GM21723 (cell line): ENCODE results near the gene C17orf113.
"Not testable (repeated sequence)": the region's sequence is repeated elsewhere in the genome, so short reads cannot be mapped to it uniquely, and the experiment has no call there.

Source experiments
- ATAC-seq: cut with Tn5 transposase; IDR thresholded peaks from one replicate; pipeline ENCODE4 v1.9.1; 2021; ENCODE audit warnings: mild to moderate bottlenecking, moderate library complexity; ENCODE audit not compliant: unreplicated experiment

The C17orf113 gene

DNA sequence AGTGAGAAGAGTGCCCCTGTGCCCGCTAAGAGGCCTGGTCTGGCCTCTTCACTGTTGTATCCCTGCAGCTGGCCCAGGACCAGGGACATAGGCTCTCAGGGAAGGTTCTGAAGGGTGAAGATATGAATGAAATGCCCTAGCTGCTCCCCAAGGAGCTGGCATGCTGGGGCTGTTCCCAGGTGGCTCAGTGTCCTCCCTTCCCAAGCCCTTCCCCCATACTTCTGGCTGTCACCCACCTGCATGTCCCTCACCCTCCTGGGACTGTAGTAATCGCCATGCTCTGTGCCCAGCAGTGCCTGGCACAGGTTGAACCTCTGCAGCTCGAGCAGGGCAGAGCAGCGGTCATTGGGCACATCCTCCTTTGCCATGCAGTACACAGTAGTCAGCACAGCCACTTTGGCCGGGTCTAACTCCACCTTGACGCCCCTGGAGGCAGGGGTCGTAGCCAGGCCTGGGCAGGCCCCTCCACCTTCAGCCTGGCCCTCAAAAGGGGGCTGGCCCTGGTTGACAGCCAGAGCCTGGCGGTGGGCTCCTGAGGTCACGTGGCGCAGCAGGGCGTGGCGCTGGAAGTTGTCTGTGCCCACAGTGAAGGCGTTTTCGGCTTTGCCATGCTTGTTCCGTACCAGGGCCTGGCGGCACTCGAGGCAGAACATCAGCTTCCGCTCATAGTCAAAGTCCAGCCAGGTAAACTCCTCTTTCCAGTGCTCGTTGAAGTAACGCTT, 7.6 kb downstream of the C17orf113 start:
- ATAC-seq = no peak

GRCh38 chr17:42041619-42042018, 8.8 kb downstream of the C17orf113 start:
- no peak for ATAC-seq

- ATAC-seq = no peak
These were observed 9.6 kb downstream of the C17orf113 start for GRCh38 chr17:42040818-42041217.

GRCh38 chr17:42039794-42040763, 10.3 kb downstream of the C17orf113 start:
- ATAC-seq = no peak

- no peak for ATAC-seq
These were observed 12.0 kb downstream of the C17orf113 start for GRCh38 chr17:42038221-42038973.

- no peak for ATAC-seq
These were observed 16.3 kb downstream of the C17orf113 start for GRCh38 chr17:42034059-42034458.

DNA sequence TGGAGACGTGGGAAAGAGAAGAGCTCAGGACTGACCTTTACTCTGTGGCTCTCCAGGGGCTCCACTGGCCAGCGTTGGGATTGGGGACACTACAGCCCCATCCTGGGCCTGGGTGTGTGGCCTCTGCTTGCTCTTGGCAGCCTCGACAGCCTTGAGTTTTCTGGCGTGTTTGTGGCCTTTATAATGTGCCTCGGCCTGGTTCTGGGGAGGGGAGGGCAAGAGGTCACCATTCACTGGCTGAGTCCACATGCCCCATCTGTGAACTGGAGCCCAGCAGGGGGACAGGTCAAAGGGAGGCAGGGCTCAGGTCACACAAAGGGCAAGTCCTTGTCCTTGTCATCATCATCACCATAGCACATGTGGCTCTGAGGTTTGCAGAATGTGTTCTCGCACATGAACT, 18.8 kb downstream of the C17orf113 start:
- no peak for ATAC-seq

DNA sequence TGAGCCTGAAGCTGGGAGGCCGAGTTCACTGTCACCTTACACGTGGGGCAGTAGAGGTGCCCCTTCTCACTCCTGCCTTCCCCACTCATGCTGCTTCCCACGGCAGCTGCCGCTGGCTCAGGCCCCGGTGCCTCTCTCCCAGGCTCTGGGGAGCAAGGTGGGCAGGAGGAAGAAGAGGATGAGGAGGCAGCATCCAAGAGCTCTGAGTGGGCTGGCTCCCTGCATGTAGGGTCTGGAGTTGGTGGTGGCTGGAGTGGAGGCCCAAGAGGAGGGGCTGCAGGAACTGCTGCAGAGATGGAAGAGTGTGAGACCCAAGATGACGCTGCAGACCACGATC, 21.6 kb downstream of the C17orf113 start:
- no peak for ATAC-seq

- ATAC-seq = no peak
These were observed 22.2 kb downstream of the C17orf113 start for GRCh38 chr17:42027961-42028790.

DNA sequence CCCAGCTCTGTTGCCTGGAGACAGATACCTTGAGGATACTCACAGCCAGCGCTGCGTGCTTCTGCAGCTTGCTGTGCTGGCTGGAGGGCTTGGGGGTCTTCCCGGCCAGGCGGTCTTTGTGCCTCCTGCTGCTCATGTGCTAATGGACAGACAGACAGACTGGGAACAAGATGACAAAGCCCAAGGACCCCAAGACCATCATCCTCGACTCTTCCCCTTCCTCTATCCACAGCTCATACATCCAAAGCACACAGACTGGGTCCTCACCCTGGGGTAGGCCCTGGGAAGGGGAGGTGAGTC, 22.9 kb downstream of the C17orf113 start:
- ATAC-seq = no peak

GRCh38 chr17:42026857-42027589, 23.4 kb downstream of the C17orf113 start:
- ATAC-seq = no peak

GRCh38 chr17:42025936-42026335, 24.5 kb downstream of the C17orf113 start:
- no peak for ATAC-seq

DNA sequence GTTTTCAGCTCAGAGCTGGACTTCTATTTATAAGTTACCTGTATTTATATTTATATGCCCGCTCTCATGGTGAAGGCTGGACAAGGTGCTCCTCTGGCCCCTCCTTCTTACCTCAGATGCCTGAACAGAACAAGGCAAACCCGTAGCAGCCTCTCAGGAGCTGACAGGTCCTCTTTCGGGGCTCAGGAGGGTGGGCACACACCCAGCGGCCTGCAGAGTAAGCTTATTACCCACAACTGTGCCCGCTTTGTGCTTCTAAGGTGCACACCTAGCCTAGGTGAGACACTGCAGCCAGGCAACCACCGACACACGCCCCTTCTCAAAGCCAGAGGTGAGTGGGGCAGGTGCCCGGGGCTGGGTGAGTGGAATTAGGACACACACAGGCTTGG, 25.2 kb downstream of the C17orf113 start:
- ATAC-seq = peak; percentile 10

DNA sequence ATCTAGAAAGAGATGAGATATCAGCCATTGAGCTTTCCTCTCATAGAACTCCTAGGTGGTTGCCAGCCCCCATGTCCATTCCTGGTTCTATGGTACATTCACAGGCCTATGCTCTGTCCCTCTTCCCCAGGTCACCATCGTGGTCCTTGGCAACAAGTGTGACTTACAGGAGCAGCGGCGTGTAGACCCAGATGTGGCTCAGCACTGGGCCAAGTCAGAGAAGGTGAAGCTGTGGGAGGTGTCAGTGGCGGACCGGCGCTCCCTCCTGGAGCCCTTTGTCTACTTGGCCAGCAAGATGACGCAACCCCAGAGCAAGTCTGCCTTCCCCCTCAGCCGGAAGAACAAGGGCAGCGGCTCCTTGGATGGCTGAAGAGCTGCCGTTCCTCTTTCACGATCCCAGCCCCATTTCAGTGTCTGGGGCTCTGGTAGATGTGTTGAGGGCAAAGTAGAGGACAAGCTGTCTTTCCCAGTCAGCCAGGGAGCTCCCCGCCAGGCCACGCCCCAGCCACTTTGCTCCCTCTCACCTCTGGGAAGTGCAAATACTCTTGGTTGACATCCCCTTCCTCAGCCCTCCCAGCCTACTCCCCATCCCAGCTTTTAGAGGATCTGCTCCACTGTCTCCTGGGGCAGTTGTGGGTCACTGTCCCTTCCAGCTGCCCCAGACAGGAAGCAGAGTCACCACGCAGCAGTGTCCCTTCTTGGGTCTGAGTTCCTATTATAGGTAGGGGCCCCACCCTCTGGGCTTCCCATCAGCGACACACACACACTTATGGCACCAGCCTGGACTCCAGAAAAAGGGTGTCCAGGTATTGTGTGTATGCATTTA, 26.7 kb downstream of the C17orf113 start:
- no peak for ATAC-seq

- ATAC-seq = not testable (repeated sequence)
These were observed 29.6 kb downstream of the C17orf113 start for GRCh38 chr17:42020845-42021244.

DNA sequence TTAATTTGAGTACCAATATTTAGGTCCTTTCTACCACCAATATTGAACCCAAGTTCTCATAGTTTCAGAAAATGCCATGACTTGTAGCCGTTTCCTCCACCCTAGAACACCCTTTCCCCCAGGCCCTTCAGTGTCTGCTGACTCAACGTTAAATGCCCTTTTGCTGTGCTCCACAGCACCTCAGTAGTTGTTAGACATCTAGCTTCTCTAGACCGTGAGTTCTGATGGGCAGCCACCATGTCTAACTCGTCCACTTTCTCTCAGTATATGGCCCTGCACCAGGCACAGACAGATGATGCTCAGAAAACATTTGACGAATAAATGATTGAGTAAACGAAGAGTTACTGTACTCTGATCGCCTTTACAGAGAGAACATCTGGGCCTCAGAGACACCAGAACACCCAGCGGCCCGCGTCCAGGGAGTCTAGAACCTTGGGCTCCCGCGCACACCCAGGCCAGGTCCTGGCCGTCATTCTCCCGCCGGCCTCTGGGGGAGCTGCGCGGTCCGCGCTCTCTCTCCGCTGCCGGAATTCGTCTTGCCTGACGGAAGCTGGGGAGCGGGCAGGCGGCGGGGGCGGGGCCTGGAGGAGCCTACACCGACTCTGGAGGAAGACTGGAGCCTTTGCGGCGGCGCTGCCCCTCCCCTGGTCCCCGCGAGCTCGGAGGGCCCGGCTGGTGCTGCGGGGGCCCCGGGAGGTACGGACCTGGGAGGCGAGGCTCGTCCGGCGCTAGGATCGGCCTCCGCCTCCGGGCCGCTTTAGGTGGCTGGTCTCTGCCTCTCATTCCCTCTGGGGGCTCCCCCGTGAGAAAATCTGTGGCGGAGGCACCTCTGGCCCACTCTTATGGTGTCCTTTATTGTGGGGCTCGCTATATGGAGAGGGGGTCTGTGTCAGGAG, 30.6 kb downstream of the C17orf113 start, which contains the start of gene NKIRAS2:
NKIRAS2 (plus strand) TSS at position 582 of the 896 bp plus-strand sequence. CDS start 1,488 bp downstream, outside the sequence.
- peak; percentile 47 for ATAC-seq

DNA sequence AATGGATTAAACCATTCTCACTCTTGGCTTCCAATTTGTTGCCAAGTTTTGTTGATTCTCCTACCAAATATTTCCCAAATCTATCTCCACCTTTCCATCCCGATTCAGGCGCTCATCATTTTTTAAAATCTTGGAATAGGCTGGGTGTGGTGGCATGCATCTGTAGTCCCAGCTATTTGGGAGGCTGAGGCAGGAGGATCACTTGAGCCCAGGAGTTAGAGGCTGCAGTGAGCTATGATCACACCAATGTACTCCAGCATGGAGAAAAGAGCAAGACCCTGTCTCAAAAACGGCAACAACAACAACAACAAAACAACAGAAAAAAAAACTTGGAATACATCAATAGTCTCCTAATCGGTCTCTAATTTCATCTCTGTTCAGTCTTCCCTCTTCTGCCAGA, 31.4 kb downstream of the C17orf113 start:
- no peak for ATAC-seq

DNA sequence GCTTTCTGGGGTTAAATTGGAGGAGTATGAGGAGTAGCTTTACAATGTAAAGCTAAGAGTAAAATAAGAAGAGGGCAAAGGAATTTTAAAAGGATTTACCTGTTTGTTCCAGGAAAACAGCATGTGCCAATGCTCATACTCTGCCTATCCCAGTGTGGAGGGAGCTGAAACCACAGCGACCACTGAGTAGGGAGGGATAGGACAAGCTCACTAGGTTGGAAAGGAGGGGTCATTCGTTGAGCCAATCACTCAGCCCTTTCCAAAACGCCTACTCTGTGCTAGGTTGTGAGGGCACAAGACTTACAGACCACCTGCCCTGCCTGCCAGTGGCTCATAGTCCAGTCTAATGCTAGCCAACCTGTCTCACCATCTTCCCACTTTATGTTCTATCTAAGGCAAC, 32.1 kb downstream of the C17orf113 start:
- ATAC-seq = no peak
